ENCODE data around the gene B4GALNT4.

DNA sequence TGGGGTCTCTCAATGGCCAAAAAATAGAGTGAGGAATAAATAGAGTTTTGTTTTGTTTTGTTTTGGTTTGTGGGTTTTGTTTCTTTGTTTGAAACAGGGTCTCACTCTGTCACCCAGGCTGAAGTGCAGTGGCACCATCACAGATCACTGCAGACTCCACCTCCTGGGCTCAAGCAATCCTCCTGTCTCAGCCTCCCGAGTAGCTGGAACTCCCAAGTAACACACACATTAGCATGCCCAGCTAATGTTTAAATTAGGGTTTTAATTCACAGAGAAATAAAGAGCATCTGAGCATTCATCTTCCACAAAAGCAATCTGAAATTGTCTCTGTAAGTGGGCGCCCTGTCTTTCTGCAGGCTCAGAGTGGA is 39.4 kb upstream of the B4GALNT4 start:
- TF ChIP-seq EZH2 (IDR thresholded peaks at IDR 0.05; ENCODE audit: insufficient read depth, poor library complexity, severe bottlenecking), result no peak
- no peak for TF ChIP-seq EZH2phosphoT487 (IDR thresholded peaks at IDR 0.05; ENCODE audit: insufficient read depth, low read depth)
